LNCaP clone FGC (cell line): Measurements from ENCODE around the gene TESMIN.

Experiments
- DNase-seq: peaks from one replicate; pipeline ENCODE4 v3.0.0-alpha.2; 2011; ENCODE audit warnings: low read depth
- H3K4me3 ChIP-seq: 2 replicates; pipeline ENCODE4 v1.5.1; 2011; ENCODE audit warnings: mild to moderate bottlenecking, low read depth, low read length, control low read depth
- CTCF ChIP-seq: IDR thresholded peaks from 2 replicates; pipeline ENCODE4 v1.5.1; 2012; ENCODE audit warnings: mild to moderate bottlenecking; ENCODE audit not compliant: control insufficient read depth, insufficient read depth; ENCODE audit errors: extremely low read depth

TESMIN gene

DNA sequence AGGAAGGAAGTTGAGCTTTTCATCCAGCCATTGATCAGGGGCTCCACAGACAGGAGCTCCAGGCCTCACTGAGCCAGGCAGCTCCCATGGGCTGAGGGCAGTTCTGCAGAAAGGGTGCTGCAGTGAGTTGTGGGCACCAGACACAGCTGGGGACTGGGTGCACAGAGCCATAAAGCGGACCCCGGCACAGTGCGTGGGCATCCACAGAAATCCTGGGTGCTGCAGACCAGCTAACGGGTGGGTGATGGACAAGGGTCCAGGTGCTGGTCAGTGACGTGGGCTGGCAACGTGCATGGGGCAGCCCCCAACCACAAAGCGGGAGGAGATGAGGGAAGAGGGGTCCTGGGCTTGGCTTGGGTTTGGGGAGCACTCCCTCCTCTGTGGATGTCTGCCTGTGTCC, 86.4 kb downstream of the TESMIN start:
- DNase-seq = no peak
- no peak for TF ChIP-seq CTCF
- H3K4me3 ChIP-seq = no peak overlapping the region

GRCh38 chr11:68664141-68664540, 87.2 kb downstream of the TESMIN start:
- no peak for TF ChIP-seq CTCF
- H3K4me3 ChIP-seq = no peak overlapping the region
- no peak for DNase-seq

DNA sequence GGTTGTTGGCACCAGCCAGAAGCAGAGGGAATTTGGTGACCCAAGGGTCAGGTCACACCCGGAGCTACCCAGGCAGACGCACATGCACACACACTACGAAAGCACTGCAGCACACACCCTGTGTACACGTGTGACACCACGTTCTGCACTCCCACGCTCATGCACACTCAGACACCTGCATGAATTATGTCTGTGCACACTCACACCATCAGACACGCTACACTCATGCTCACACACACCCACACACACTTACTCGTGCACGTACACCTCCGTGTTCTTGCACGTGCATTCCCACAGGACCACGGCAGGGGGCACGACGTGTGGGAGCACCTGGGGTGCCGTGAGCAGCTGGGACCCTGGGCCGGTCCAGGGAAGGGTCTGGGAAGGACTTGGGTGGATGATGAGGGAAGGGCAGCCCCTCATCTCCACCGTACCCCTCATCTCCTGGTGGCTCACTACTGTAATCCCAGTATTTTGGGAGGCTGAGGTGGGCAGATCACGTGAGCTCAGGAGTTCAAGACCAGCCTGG, 87.8 kb downstream of the TESMIN start:
- H3K4me3 ChIP-seq = no peak overlapping the region
- no peak for TF ChIP-seq CTCF

DNA sequence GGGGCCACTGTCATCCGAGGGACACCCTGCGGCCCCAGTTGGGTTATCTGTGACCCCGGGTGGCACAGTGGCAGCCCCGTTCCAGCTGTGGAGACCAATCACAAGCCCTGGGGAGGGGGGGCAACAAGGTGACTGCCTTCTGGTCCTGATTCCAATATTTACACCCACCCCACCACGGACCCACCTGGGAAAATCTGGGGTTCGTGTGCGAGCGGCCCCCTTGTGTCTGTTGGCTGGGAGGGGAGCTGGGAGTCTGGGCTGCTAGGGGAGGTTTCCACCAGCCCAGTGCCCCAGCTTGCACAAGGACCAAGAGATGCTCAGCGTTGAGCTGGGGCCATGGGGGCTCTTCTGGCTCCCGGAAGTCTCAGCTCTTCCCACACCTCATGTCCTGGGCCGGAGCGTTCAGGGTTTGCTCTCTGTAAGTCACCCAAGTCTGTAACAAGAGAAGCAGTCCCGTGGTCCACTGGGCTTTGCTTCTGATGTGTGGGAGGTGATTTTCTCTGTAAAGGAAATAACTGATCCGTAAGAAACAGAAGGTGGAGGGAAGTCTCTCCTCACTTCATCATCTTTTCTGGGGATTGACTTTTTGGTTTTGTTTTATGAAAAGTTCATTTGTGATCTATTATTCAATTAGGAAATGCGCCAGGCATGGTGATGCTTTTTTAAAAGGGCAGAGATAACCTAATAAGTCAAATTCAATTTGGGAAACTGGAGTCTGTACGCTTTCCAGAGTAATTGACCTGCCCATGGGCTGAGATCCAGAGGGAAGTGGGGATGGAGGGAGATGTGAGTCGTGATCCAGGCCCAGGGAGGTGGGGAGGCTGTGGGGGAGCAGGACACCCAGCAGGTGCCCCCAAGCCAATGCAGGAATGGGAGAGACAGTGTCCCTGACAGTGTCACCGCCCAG, 89.4 kb downstream of the TESMIN start:
- no peak for TF ChIP-seq CTCF
- no peak for DNase-seq
- H3K4me3 ChIP-seq = no peak overlapping the region

More for the DNA sequence above, 87.8 kb downstream of the TESMIN start:
- DNase-seq = no peak

GRCh38 chr11:68661014-68661413, 90.3 kb downstream of the TESMIN start:
- no peak for TF ChIP-seq CTCF
- no peak for DNase-seq
- no peak overlapping the region for H3K4me3 ChIP-seq

DNA sequence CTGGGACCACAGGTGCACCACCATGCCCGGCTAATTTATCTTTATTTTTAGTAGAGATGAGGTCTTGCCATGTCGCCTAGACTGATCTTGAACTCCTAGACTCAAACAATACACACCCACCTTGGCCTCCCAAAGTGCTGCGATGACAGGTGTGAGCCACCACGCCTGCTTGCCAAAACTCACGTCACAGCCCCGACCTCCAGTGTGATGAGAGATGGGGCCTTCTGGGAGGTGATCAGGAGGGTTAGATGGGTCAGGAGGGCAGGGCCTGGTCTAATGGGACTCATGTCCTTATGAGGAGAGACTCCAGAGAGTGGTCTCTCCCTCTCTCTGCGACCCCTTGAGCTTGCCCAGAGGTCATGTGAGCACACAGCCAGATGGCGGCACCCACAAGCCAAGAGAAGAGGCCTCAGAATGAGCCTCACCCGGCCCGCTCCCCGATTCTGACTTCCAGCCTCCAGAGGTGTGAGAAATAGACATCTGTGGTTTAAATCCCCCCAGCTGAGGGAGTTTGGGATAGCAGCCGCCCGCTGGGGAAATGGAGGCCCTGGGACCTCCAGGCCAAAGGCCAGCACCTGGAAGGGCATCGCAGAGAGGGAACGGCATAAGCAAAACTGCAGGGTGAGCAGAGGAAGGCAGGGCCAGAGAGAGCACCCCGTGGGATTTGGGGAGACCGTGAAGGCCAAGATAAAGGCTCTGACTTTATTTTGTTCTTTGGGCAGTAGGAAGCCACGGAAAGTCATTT, 91.1 kb downstream of the TESMIN start:
- H3K4me3 ChIP-seq = no peak overlapping the region
- TF ChIP-seq CTCF = no peak
- no peak for DNase-seq
